ENCODE measurements around the gene MSRB1.

- TF ChIP-seq CTCF (IDR thresholded peaks at IDR 0.05): no peak
- TF ChIP-seq POLR2A (IDR thresholded peaks at IDR 0.05): no peak
Measured at GRCh38 chr16:1982013-1982433, 39.0 kb upstream of the MSRB1 start.

Measured in Peyer's patch (tissue), 4 donors.